Measurements from ENCODE around the gene KBTBD7.

DNA sequence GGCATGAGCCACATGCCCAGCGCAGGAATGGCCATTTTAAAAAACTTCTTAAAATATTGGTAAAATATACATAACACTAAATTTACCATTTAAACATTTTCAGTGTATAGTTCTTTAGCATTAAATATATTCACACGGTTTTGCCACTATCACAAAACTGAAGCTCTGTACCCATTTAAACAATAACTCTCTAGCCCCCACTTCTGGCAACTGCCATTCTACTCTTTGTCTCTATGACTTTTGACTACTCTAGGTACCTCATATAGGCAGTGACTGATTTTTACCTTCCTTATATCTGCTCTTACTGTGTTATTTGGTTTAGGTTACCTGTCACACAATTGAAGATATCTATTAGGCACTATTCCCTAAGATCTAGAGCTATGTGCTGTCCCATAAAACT is 2.3 kb upstream of the KBTBD7 start:
- TF ChIP-seq, protein P1, sequence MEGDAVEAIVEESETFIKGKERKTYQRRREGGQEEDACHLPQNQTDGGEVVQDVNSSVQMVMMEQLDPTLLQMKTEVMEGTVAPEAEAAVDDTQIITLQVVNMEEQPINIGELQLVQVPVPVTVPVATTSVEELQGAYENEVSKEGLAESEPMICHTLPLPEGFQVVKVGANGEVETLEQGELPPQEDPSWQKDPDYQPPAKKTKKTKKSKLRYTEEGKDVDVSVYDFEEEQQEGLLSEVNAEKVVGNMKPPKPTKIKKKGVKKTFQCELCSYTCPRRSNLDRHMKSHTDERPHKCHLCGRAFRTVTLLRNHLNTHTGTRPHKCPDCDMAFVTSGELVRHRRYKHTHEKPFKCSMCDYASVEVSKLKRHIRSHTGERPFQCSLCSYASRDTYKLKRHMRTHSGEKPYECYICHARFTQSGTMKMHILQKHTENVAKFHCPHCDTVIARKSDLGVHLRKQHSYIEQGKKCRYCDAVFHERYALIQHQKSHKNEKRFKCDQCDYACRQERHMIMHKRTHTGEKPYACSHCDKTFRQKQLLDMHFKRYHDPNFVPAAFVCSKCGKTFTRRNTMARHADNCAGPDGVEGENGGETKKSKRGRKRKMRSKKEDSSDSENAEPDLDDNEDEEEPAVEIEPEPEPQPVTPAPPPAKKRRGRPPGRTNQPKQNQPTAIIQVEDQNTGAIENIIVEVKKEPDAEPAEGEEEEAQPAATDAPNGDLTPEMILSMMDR (IDR thresholded peaks at IDR 0.05) = no peak
- no peak for TF ChIP-seq POLR2A (IDR thresholded peaks at IDR 0.05)
- TF ChIP-seq EP300 (IDR thresholded peaks at IDR 0.05) = no peak

All from stomach (tissue), 4 donors.